ENCODE data around the gene MTA1.

The MTA1 gene

GRCh38 chr14:105484069-105484996 lies 64.7 kb downstream of the MTA1 start:
- no peak overlapping the region for H3K27ac ChIP-seq
- no peak overlapping the region for H3K4me3 ChIP-seq (ENCODE audit: low read depth in 1 of 2, low read length in 1 of 2)
- TF ChIP-seq, protein P1, sequence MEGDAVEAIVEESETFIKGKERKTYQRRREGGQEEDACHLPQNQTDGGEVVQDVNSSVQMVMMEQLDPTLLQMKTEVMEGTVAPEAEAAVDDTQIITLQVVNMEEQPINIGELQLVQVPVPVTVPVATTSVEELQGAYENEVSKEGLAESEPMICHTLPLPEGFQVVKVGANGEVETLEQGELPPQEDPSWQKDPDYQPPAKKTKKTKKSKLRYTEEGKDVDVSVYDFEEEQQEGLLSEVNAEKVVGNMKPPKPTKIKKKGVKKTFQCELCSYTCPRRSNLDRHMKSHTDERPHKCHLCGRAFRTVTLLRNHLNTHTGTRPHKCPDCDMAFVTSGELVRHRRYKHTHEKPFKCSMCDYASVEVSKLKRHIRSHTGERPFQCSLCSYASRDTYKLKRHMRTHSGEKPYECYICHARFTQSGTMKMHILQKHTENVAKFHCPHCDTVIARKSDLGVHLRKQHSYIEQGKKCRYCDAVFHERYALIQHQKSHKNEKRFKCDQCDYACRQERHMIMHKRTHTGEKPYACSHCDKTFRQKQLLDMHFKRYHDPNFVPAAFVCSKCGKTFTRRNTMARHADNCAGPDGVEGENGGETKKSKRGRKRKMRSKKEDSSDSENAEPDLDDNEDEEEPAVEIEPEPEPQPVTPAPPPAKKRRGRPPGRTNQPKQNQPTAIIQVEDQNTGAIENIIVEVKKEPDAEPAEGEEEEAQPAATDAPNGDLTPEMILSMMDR (IDR thresholded peaks at IDR 0.05) = no peak
- H3K4me1 ChIP-seq (ENCODE audit: control insufficient read depth in 1 of 2, insufficient read depth in 1 of 2, low read depth in 1 of 2, low read length in 1 of 2) = peaks cover 29 to 48% of the 10 kb centered on the region in 2 experiments
- peaks cover 96% of the 10 kb centered on the region for H3K27me3 ChIP-seq
- no peaks in the 10 kb centered on the region for H3K36me3 ChIP-seq
- H3K9me3 ChIP-seq = no peaks in the 10 kb centered on the region

GRCh38 chr14:105484997-105485393 lies 65.4 kb downstream of the MTA1 start:
- Histone ChIP-seq H3K4me3 (ENCODE audit: low read depth in 1 of 2, low read length in 1 of 2) (no peak overlapping the region), H3K9me3 (no peaks in the 10 kb centered on the region), H3K27ac (no peak overlapping the region), H3K27me3 (peaks cover 90% of the 10 kb centered on the region), H3K36me3 (no peaks in the 10 kb centered on the region), H3K4me1 (ENCODE audit: control insufficient read depth in 1 of 2, insufficient read depth in 1 of 2, low read depth in 1 of 2, low read length in 1 of 2) (peaks cover 35 to 54% of the 10 kb centered on the region in 2 experiments)
- TF ChIP-seq, protein P1 (IDR thresholded peaks at IDR 0.05) = no peak

DNA sequence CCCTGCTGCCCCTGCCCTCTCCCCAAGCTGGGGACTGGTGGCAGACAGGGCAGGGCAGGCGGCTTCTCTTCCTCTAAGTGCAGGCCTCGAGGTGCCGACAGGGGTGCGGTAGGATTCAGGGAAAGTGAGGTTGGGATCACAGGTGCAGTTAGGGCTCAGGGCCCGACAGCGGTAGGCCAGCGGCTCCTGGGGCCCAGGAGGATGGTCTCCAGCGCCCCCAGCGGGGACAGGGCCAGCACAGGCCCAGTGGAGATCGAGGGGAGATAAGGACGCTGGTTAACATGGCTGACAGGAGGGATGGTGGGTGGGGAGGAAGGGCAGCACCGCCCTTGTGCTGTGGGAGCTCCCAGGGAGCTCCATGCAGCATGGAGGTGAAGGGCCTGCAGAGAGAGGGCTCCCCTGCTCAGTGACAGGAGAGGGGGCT lies 66.1 kb downstream of the MTA1 start:
- no peak overlapping the region for H3K4me3 ChIP-seq (ENCODE audit: low read depth in 1 of 2, low read length in 1 of 2)
- H3K27me3 ChIP-seq = peaks cover 82% of the 10 kb centered on the region
- peaks cover 37 to 56% of the 10 kb centered on the region in 2 experiments for H3K4me1 ChIP-seq (ENCODE audit: control insufficient read depth in 1 of 2, insufficient read depth in 1 of 2, low read depth in 1 of 2, low read length in 1 of 2)
- no peak overlapping the region for H3K27ac ChIP-seq
- no peaks in the 10 kb centered on the region for H3K9me3 ChIP-seq
- no peaks in the 10 kb centered on the region for H3K36me3 ChIP-seq
- TF ChIP-seq, protein P1 (IDR thresholded peaks at IDR 0.05) = no peak

- Histone ChIP-seq H3K27ac (peak within 1 kb of the TSS; percentile 5), H3K4me3 (ENCODE audit: low read depth in 1 of 2, low read length in 1 of 2) (peak within 1 kb of the TSS; percentile 58 to 63), H3K36me3 (no peaks in the 10 kb centered on the region)
Observed at GRCh38 chr14:105486163-105486973, 66.7 kb downstream of the MTA1 start, which contains the start of gene CRIP1. CRIP1 (plus strand) TSS chr14:105486886; CDS start chr14:105487260, 374 bp downstream.

DNA sequence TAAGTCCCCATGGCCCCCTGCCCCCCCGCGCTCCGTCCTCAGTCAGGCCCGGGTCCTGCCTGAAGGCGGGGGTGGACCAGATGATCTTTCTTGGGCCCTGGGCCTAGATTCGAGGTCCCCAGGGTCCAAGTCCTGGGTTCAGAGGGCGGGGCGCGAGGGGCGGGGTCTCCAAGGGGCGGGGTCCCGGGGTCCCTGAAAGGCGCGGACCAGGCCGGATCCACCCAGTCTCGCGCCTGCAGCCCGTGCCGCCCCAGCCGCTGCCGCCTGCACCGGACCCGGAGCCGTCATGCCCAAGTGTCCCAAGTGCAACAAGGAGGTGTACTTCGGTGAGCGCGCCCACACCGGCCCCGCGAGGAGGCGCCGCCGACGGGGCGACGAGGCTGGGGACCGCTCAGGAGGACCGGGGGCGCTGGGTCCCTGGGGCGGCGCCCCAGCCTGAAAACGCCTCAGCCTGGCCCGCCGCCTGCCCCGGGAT lies 67.4 kb downstream of the MTA1 start:
- Histone ChIP-seq H3K9me3 (no peaks in the 10 kb centered on the region), H3K36me3 (no peaks in the 10 kb centered on the region), H3K27me3 (peaks cover 70% of the 10 kb centered on the region), H3K27ac (no peak overlapping the region), H3K4me1 (ENCODE audit: control insufficient read depth in 1 of 2, insufficient read depth in 1 of 2, low read depth in 1 of 2, low read length in 1 of 2) (peaks cover 35 to 50% of the 10 kb centered on the region in 2 experiments), H3K4me3 (ENCODE audit: low read depth in 1 of 2, low read length in 1 of 2) (peak overlapping the region; percentile 58 to 63)
- TF ChIP-seq, protein P1 (IDR thresholded peaks at IDR 0.05) = no peak

More at GRCh38 chr14:105486163-105486973, 66.7 kb downstream of the MTA1 start, which contains the start of gene CRIP1:
- Histone ChIP-seq H3K27me3 (peaks cover 76% of the 10 kb centered on the region), H3K9me3 (no peaks in the 10 kb centered on the region), H3K4me1 (ENCODE audit: control insufficient read depth in 1 of 2, insufficient read depth in 1 of 2, low read depth in 1 of 2, low read length in 1 of 2) (peaks cover 33 to 53% of the 10 kb centered on the region in 2 experiments)
- TF ChIP-seq, protein P1 (IDR thresholded peaks at IDR 0.05) = no peak
